Smooth muscle cell of the brain vasculature (primary cell): Measurements from ENCODE around the gene SELENOS.

Source experiments
- DNase-seq: peaks from one replicate; pipeline ENCODE4 v3.0.0-alpha.2; 2012; ENCODE audit warnings: low read depth, low spot score

The SELENOS gene

DNA sequence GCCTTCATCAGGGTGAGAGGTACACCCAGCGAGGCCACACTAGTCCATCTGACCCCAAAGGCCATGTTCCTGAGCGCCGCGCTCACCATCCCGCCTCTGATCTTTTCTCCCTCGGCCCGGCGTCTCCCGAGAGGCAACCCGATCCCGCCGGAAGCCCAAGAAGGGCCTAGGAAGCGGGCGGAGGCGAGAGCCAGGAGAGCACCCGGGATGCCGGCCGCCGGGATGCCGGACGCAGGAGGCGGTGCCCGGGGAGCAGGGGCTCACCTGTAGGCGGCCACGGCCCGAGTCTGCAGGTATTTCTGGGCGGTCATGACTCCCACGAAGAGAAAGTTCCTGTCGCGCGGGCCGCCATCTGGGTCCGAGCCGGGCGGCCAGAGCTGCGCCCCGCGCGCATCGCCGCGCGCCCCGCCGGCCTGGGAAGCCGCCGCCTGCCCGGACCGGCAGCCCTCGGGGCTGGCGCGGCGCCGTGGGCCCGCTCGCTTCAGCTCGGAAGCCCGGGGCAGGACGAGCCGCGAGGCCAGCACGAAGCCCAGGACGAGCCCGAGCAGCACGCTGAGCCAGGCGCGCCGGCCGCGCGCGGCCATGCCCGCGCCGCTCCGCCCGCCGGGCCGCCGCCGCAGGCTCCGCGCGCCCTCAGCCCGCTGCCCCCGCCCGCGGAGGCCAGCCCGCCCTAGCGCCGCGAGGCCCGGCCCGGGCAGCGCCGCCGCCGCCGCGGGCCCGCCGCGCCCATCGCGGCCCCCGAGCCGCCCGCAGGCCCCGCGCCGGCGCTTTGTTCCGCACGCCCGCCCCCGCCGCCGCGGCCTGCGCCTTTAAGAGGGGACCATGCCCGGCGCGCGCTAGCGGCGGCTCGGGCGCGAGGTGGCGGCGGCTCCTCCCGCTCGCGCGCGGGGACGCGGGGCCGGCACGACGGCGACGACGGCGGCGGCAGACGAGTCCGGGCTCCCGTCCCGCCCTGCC, 26.1 kb downstream of the SELENOS start:
- no peak for DNase-seq

DNA sequence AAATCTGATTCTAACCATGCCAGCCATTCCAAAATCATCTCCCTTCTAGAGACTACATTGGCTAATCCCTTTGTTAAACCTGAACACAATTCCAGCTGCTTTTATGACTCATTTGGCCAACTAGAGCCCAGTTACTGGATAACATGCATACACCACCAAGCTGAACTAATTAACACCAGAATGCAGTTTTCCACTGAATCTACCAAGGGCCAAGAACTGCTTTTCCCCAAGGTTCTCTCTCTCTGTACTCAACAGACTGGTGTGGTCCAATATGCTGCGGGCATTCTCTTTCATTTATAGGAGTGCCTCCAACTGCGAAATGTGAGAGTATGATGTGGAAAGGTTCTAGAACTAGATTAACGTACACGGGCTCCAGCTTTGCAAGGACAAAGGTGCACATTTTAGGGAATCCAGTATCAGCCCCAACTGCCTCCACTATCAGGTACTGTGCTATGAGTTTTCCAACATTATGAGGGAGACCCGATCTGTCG, 26.9 kb downstream of the SELENOS start:
- DNase-seq = no peak

DNA sequence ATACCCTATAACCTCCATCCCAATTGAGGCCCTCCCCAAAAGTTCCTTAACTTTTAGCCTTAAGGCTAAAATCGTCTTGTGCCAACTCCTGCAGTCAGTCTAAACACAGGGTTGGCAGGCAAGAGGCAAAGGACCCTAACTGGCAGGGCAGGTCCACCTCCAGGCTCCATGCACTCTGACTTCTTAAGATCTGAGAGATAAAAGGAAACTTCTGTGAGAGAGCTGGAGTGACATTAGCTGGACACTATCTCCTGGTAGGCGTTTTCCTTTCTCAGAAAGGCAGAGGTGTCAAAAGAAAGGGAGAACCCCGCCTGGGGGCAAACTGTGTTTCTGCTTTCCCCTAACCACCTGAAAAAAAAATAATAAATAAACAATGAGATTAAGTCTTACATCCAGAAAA, 29.0 kb downstream of the SELENOS start:
- DNase-seq = no peak

DNA sequence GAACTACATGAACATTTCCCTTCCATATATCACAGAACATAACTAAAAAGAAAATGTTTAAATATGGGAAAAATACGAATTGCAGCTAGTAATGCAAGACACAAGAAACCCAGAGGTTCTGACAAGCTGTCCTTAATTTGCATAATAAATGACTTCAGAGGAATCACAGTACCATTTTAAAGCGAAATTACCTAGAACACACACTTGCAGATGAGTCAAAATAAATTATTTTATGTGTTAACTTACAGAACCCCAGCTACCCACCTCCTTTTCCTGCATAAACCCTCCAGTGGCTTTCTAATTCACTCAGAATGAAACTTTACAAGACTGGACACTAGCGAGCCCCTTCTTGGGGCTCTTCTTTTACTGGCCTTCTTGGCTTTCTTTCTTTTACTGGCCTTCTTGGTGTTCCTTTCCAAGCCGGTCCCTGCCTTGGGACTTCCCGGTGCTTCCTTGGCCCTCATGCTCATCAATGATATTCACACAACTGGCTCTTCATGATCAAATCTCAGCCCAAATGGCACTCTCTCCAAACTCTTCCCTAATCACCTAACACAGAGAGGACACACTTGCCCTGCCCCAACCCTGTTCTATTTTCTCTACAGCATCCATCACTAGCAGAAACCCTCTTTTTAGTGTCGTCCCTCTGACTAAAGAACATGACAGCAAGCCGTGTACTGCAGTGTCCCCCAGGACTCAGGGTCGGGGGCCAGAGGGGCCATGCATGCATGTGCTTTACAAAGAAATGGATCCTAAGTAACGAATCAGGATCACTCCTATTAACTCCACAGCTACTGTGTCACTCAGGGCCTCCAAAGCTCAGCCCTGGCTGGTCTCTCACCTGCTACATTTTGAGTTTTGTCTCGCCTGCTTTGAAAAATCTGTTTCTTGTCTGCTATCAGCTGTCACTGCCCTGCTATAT, 30.2 kb downstream of the SELENOS start:
- no peak for DNase-seq

DNA sequence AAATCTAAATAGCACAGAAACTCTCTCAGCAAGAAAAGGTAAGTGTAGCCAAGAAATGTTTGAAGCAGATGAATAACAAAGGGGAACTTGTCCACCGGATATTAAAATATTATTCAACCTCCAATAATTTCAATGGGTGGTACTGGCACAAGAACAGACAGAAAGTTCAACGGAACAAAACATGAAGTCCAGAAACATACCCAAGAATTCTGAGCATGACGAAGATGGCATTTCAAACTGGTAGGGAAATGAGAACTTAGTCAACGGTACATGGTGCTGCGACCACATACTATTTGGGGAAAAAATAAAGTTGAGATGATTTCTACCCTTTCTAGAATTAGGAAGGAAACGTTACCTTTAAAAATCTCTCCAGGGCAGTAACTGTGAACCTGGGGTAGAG, 30.9 kb downstream of the SELENOS start:
- DNase-seq = no peak

DNA sequence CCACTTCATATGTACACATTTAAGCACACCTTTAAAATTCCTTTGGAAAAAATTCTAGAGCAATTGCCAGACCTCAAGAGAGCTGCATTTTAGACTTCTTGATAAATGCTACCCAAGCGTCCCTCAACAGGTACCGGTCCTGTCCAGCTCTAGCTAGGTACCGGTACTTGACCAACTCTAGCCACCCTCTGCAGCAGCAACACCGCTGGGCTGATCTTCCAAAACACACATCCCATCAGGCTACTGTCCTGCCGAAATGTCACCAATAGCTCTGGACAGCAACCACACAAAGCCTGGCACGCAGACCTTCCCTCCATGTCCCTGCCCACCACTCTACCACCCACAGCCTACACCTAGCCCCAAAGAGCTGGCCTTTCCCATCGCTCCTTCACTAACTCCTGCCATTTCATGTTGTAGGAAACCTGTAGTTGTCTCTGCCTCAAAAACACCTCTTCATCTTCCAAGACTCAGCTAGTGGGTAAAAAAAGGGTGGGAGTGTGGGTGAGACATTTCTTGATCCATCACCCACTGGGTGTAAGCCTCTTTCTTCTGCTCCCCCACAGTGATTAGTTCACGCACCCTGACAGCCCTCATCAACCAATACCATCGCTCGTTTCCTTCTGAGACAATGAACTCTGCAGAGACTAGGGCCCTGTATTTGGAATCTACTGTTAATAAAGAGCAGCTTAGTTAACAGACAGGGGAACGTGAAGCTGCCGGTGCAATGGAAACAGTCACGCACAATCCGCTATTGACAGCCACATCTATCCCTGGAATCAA, 32.2 kb downstream of the SELENOS start:
- DNase-seq = no peak

DNA sequence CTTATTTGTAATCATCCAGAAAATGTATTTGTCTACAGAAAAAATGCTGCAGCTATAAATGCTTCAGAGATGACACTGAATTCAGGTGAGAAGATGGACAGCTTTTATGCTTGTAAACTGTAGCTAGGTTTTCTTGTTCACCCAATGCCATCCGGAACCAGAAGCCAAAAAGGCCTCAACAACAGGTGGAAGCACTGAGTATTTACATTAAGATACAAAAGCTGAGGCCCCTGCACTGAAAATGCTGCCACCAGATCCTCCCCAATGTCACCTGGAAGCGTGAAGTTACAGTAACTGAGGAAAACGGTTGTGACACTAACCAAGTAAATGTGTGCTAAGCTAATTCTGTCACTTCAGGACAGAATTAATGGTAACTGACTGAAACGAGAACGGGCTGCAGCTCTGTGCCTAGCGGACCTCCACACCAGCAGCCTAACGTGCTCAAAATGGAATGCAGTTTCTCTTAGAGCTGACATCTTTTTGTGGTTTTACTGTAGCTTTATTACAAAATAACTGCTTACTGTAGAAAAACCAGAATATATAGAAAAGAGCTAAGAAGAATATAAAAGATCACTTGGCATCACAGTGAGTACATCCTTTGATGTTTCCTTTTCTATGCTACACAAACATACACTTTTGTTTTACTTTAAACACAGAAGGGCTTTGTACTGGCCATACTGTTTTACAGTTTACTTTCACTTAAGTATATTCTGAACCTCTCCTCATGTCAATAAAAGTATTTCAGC, 33.1 kb downstream of the SELENOS start:
- no peak for DNase-seq

DNA sequence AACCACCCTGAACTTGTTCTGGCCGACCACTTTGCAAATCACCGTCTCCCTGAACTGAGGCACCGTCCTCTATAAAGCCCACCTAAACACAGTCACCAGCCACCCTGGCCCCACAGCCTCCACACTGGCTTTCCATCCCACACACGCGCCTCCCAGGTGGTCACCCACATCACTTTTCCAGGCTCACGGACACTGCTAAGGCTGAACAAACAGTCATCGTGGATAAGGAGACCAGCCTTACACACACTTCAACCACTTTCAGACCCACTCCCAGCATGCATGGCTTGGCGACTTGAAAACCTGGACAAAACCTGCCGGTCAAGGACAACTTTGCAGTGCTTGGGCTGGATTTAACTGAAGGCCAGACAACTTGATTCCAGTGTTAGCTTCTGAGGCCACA, 33.9 kb downstream of the SELENOS start:
- DNase-seq = no peak

DNA sequence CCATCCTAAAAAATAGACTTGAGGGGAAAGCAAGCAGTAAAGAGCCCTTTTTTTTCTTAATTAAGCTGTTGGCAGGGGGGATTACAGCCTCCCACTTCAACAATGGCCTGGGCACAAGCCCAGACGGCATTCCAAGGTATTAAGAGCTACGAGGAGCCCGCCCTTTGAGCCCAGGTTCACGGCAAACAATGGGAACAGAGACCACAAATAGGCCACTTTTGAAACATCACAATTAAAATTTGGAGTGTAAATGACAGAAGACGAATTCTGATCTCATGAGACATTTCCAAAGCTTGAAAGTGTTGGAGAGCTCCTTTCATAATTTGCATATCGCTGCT, 34.3 kb downstream of the SELENOS start:
- DNase-seq = no peak

DNA sequence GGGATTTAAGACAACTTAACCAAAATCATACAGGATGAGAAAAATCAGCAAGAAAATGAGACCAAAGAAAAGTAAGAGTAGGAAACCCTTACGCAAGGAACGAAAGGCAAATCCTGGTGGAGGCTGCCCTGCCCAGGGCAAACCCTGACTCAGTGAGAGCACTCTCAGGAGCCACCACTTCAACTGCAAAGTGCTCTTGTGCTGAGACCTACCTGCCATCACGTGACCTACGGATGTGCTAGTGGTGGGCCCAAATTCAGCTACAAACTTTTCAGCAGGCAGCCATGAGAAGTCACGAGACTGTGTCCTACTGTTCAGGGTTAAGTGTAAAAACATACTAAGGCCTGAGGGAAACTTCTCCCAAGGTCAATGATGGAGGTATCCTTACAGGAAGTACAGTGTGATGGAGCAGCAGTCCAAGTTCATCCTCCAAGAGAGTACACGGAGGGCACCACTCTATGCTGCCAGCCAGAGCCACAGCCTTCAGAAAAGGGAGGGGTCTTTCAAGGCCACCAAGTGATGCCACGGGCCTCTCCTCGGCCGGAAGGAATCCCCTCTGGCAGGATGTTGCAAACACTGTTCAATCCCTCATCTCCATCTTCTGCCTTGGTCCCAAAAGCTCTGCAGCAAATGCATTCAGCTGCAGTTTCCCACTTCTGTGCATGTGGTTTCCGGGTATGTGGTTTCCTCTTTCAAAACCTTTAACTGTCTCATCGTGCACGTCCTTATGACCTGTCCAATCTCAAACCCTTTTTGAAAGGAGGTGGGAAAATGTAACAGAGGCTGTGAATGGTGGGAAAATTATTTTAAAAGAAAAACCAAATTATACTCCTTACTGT, 34.9 kb downstream of the SELENOS start:
- no peak for DNase-seq

DNA sequence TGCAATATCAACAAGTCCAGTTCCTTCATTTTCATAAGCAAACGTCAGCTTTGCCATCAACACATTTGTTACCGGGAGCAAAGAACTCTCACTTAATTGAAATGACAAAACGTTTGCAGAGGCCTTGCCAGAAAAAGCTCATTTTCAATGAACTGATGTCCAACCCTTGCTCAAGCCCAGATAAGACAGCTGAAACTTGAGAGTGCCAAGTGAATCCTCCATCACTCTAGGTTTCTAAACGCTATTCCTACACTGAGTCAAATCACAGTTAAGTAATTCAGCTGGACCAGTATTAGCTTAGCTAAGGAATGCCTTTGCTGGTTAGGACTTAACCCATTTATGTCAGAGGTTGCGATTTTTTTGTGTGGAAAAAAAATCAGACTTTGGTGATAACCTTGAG, 36.9 kb downstream of the SELENOS start:
- DNase-seq = no peak

DNA sequence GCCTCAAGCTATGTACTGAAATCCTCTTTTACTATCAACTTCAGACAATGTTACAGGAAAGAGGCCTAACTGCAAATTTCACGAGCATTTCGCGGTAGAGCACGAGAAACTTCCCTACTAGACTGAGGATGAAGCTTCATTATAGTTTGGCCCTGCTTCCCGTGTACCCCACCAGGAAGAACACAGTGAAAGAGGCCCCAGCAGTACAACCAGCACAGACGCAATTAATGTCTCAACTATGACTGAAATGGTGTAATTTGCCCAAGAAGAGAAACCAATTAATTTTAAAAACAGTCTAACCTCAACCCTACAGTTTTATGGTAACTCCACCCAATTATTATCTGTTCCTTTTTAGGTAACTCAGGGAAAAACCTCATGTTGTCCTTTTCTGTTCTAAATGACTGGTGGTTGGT, 37.6 kb downstream of the SELENOS start:
- DNase-seq = no peak

DNA sequence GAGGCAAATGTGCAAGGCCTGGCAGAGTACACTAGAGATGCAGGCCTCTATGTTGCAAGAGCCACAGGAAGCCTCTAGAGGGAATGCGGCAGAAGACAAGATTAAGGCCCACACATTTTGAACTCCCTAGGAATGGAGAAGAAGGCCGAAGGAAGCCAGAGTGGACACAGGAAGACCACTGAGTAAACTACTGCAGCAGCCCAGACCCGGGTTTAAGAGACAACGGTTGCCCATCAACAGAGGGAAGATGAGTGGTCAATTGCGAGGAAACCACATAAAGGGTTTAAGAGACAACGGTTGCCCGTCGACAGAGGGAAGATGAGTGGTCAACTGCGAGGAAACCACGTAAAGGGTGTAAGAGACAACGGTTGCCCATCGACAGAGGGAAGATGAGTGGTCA, 40.0 kb downstream of the SELENOS start:
- DNase-seq = no peak

DNA sequence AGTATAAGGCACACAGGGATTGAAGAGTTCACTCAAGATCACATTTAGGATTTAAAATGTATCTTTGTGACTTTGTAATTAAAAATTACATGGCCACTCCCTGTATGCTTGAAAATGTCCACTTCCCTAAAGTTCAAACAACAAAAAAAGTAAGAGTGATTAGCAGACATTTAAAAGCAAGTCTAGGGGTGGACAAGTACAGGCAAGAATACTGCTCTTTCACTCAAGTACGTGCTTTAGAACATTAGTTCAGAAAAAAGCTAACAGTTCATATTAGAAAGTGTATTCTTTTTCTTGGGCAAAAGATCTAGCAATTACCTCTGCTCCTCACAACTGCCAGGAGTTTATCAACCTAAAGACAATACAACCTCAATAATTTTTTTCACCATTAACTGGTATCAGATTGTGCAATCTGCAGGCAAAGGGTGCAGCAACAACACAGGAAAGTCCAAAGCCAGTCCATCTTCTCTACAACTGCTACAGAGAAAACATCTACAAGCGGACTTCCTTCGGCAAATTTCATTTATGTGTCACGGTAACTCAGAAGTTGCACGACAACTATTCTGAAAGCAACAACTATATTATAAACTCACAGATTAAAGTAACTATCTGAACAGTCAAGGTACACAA, 43.5 kb downstream of the SELENOS start:
- DNase-seq = no peak

DNA sequence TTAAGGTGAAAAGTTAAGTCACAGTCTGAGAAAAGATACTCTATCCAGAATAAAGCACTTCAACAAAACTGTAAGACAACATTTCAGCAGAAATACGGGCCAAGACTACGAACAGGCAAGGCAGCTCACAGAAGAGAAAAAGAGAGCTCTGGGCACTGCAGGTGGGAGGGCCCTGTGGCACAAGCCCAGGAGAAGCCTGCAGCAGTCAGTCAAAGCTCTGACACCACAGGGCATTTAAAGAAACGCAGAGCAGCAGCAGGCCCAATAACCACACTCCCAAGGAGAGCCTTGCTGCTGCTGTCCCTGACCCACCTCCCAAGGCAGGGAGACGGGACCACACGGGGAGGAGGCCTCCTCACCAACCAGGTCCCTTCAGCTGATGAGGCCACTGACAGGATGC, 44.6 kb downstream of the SELENOS start:
- DNase-seq = no peak

DNA sequence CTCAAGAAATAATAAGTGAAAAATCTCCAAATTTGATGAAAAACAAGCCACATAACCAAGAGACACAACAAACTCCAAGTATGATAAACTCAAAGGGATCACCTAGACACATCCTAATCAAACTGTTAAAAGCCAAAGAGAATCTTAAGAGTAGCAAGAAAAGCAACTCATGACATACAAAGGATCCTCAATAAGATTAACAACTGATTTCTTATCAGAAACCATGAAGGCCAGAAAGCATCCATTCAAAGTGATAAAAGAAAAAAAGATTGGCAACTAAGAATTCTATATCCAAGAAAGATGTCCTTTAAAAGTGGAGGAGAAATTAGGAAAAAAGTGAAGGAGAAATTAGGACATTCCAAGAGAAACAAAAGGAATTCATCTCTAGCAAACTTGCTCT, 49.0 kb downstream of the SELENOS start:
- no peak for DNase-seq

DNA sequence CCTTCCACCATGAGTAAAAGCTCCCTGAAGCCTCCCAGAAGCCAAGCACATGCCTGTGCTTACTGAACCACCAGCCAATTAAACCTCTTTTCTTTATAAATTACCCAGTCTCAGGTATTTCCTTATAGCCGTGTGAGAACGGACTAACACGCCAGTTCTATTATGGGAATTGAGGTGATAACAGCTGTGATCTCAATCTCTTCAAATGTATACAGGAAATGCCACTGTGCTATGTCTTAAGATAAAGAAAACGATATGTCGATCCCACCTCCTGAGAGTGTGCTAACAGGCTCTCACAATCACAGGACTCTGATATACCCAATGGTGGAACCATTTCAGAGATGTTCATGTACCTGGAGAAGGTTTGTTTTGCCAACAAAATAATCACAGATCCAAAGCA, 51.6 kb downstream of the SELENOS start:
- no peak for DNase-seq
